ENCODE results near the gene SPHK2. TPM values are rescaled to one million over a fixed set of nuclear protein-coding genes. Genes with fewer than 3 reads are reported as not detected.

The SPHK2 gene
- polyA plus RNA-seq, 1 of the 3 experiments (the other 2 are of a cell fraction) = 14.8 TPM

GRCh38 chr19:48669903-48670668, 50.8 kb downstream of the SPHK2 start:
- no peak for DNase-seq
- no peak for TF ChIP-seq TAF1 (IDR thresholded peaks at IDR 0.05; ENCODE audit: borderline replicate concordance, low read depth, low read length)
- no peak for TF ChIP-seq TEAD4 (IDR thresholded peaks at IDR 0.05; ENCODE audit: borderline replicate concordance, insufficient read depth)
- TF ChIP-seq CTCF (IDR thresholded peaks at IDR 0.05) = no peak
- no peak for TF ChIP-seq FOXJ3 (CRISPR knock-in tag; IDR thresholded peaks at IDR 0.05)
- TF ChIP-seq RAD21 (IDR thresholded peaks at IDR 0.05; ENCODE audit: low read length) = no peak
- TF ChIP-seq PBX3 (IDR thresholded peaks at IDR 0.05) = no peak
- no peak for TF ChIP-seq ELF1 (IDR thresholded peaks at IDR 0.05)
- TF ChIP-seq MXI1 (IDR thresholded peaks at IDR 0.05; ENCODE audit: low read depth, low read length) = no peak
- TF ChIP-seq RFX5 (IDR thresholded peaks at IDR 0.05; ENCODE audit: low read length) = no peak
- TF ChIP-seq NRF1 (IDR thresholded peaks at IDR 0.05; ENCODE audit: low read depth, low read length) = no peak
- no peaks in the 10 kb centered on the region for H4K20me1 ChIP-seq (ENCODE audit: insufficient read depth)
- 92% methylated on average over 9 of the region's 26 CpGs for WGBS (ENCODE audit: low lambda C conversion rate)
- H3K27ac ChIP-seq (ENCODE audit: low read depth in 2 of 2, low read length in 1 of 2) = no peak overlapping the region
- H3K9me3 ChIP-seq = no peaks in the 10 kb centered on the region
- H2AFZ ChIP-seq (ENCODE audit: low read depth) = no peak overlapping the region
- no peaks in the 10 kb centered on the region for H3K27me3 ChIP-seq (ENCODE audit: insufficient read depth)
- no peaks in the 10 kb centered on the region for H3K79me2 ChIP-seq (ENCODE audit: insufficient read depth)
- H3K4me3 ChIP-seq (ENCODE audit: low read depth in 2 of 2, low read length in 1 of 2) = no peak overlapping the region
- POLR2A ChIA-PET = no interaction called here
- H3F3A ChIP-seq (replicated peaks; ENCODE audit: insufficient read depth) = no peaks in the 10 kb centered on the region
- no peaks in the 10 kb centered on the region for H3K9me2 ChIP-seq
- H3K9ac ChIP-seq = no peak overlapping the region
- H3K4me2 ChIP-seq = no peak overlapping the region
- CTCF ChIA-PET = no interaction called here
- peaks cover 0 to 2% of the 10 kb centered on the region in 2 experiments; a peak in 1 of 4 replicates for H3K4me1 ChIP-seq (ENCODE audit: control insufficient read depth in 1 of 2, insufficient read depth in 2 of 2, low read depth in 1 of 2, low read length in 1 of 2)
- no peaks in the 10 kb centered on the region for H3K36me3 ChIP-seq (replicated peaks in 1 of 2; ENCODE audit: control insufficient read depth in 1 of 2, insufficient read depth in 2 of 2, low read length in 1 of 2)

- H3K4me3 ChIP-seq (ENCODE audit: low read depth in 2 of 2, low read length in 1 of 2) = no peak overlapping the region
- H3K9me3 ChIP-seq = no peaks in the 10 kb centered on the region
- ChIA-PET CTCF (interaction anchor here (1.5 kb wide), 1 partner anchor 25 kb away, joined by 4 read pairs; the partner anchor contains the start of gene CA11), POLR2A (no interaction called here)
- no peaks in the 10 kb centered on the region for H3K79me2 ChIP-seq (ENCODE audit: insufficient read depth)
- H3K36me3 ChIP-seq (replicated peaks in 1 of 2; ENCODE audit: control insufficient read depth in 1 of 2, insufficient read depth in 2 of 2, low read length in 1 of 2) = no peaks in the 10 kb centered on the region
- H3K27me3 ChIP-seq (ENCODE audit: insufficient read depth) = no peaks in the 10 kb centered on the region
- no peak overlapping the region for H3K4me2 ChIP-seq
- 88% methylated on average over 14 of the region's 21 CpGs for WGBS (ENCODE audit: low lambda C conversion rate)
- H3K9ac ChIP-seq = no peak overlapping the region
- TF ChIP-seq PBX3 (IDR thresholded peaks at IDR 0.05) (no peak), GATA2 (CRISPR knock-in tag; IDR thresholded peaks at IDR 0.05) (no peak), RXRA (IDR thresholded peaks at IDR 0.05; ENCODE audit: borderline replicate concordance, low read depth) (no peak), MXI1 (IDR thresholded peaks at IDR 0.05; ENCODE audit: low read depth, low read length) (no peak), RFX5 (IDR thresholded peaks at IDR 0.05; ENCODE audit: low read length) (no peak), EP300 (IDR thresholded peaks at IDR 0.05; ENCODE audit: borderline replicate concordance in 1 of 2, low read depth in 1 of 2, low read length in 1 of 2) (no peak), YY1 (IDR thresholded peaks at IDR 0.05; ENCODE audit: low read depth) (no peak), NFIC (IDR thresholded peaks at IDR 0.05; ENCODE audit: borderline replicate concordance) (no peak), RCOR1 (IDR thresholded peaks at IDR 0.05; ENCODE audit: low read length) (no peak), MEF2A (IDR thresholded peaks at IDR 0.05; ENCODE audit: borderline replicate concordance, low read depth) (no peak)
- DNase-seq = no peak
- H2AFZ ChIP-seq (ENCODE audit: low read depth) = no peak overlapping the region
- H4K20me1 ChIP-seq (ENCODE audit: insufficient read depth) = no peaks in the 10 kb centered on the region
- H3K9me2 ChIP-seq = no peaks in the 10 kb centered on the region
- no peaks in the 10 kb centered on the region for H3F3A ChIP-seq (replicated peaks; ENCODE audit: insufficient read depth)
- no peak overlapping the region for H3K27ac ChIP-seq (ENCODE audit: low read depth in 2 of 2, low read length in 1 of 2)
- peaks cover 0 to 8% of the 10 kb centered on the region in 2 experiments; a peak in 1 of 4 replicates for H3K4me1 ChIP-seq (ENCODE audit: control insufficient read depth in 1 of 2, insufficient read depth in 2 of 2, low read depth in 1 of 2, low read length in 1 of 2)
These were observed 51.6 kb downstream of the SPHK2 start for GRCh38 chr19:48670699-48671445.

Measured in SK-N-SH (cell line).